H9 (cell line): Measurements from ENCODE around the gene ACACB. TPM values are rescaled to one million over a fixed set of nuclear protein-coding genes. Genes with fewer than 3 reads are reported as not detected.

Experiments used
- DNase-seq: peaks from one replicate; pipeline ENCODE4 v3.0.0-alpha.2; 2017
- H2AFZ ChIP-seq: one replicate; pipeline ENCODE4 v1.6.1; 2013; ENCODE audit warnings: mild to moderate bottlenecking, low read length, control low read depth, moderate library complexity
- H2AK5ac ChIP-seq: 2 replicates; pipeline ENCODE4 v1.6.1; 2013; ENCODE audit warnings: low read length, control low read depth, mixed read lengths; ENCODE audit not compliant: insufficient read length
- H2BK120ac ChIP-seq: one replicate; pipeline ENCODE4 v1.6.1; 2013; ENCODE audit warnings: low read depth, mild to moderate bottlenecking, low read length, control low read depth, inconsistent platforms; ENCODE audit not compliant: poor library complexity, severe bottlenecking
- H2BK12ac ChIP-seq: 2 replicates; pipeline ENCODE4 v1.6.1; 2013; ENCODE audit warnings: low read length, control low read depth, mixed read lengths, low read depth; ENCODE audit not compliant: insufficient read length
- H2BK15ac ChIP-seq: 2 replicates; pipeline ENCODE4 v1.6.1; 2013; ENCODE audit warnings: low read depth, low read length, control low read depth
- H2BK20ac ChIP-seq: one replicate; pipeline ENCODE4 v1.6.1; 2013; ENCODE audit warnings: low read depth, mild to moderate bottlenecking, low read length, control low read depth, inconsistent platforms; ENCODE audit not compliant: poor library complexity, severe bottlenecking
- H2BK5ac ChIP-seq: 2 replicates; pipeline ENCODE4 v1.6.1; 2013; ENCODE audit warnings: low read length, control low read depth, mixed read lengths; ENCODE audit not compliant: insufficient read length
- H3K14ac ChIP-seq: 2 replicates; pipeline ENCODE4 v1.6.1; 2013; ENCODE audit warnings: low read length, control low read depth; ENCODE audit not compliant: insufficient read depth
- H3K18ac ChIP-seq: 2 replicates; pipeline ENCODE4 v1.6.1; 2013; ENCODE audit warnings: low read depth, mild to moderate bottlenecking, mixed read lengths, low read length, control low read depth; ENCODE audit not compliant: insufficient read length
- H3K23ac ChIP-seq: 2 replicates; pipeline ENCODE4 v1.6.1; 2013; ENCODE audit warnings: low read length, control low read depth, mixed read lengths, low read depth; ENCODE audit not compliant: insufficient read length
- H3K23me2 ChIP-seq: 2 replicates; pipeline ENCODE4 v1.6.1; 2013; ENCODE audit warnings: low read depth, mild to moderate bottlenecking, mixed read lengths, low read length, control low read depth; ENCODE audit not compliant: insufficient read length, poor library complexity, severe bottlenecking
- H3K27ac ChIP-seq: 2 replicates; pipeline ENCODE4 v1.5.1; 2013; ENCODE audit warnings: low read length, control low read depth, mixed read lengths, low read depth; ENCODE audit not compliant: insufficient read length
- H3K27me3 ChIP-seq: 2 replicates; pipeline ENCODE4 v1.6.1; 2013; ENCODE audit warnings: low read length, control low read depth, inconsistent platforms; ENCODE audit not compliant: insufficient read depth
- H3K4ac ChIP-seq: 2 replicates; pipeline ENCODE4 v1.6.1; 2013; ENCODE audit warnings: low read depth, mild to moderate bottlenecking, control low read depth, inconsistent platforms, low read length, moderate library complexity
- H3K4me1 ChIP-seq: 2 replicates; pipeline ENCODE4 v1.6.1; 2013; ENCODE audit warnings: low read length, control low read depth, inconsistent platforms; ENCODE audit not compliant: insufficient read depth
- H3K4me2 ChIP-seq: 2 replicates; pipeline ENCODE4 v1.6.1; 2013; ENCODE audit warnings: low read length, control low read depth, mixed read lengths; ENCODE audit not compliant: insufficient read length, insufficient read depth
- H3K56ac ChIP-seq: 2 replicates; pipeline ENCODE4 v1.6.1; 2013; ENCODE audit warnings: low read depth, mild to moderate bottlenecking, mixed read lengths, low read length, control low read depth; ENCODE audit not compliant: insufficient read length
- H3K79me1 ChIP-seq: 2 replicates; pipeline ENCODE4 v1.6.1; 2013; ENCODE audit warnings: low read depth, mild to moderate bottlenecking, moderate library complexity, low read length, control low read depth, inconsistent platforms; ENCODE audit not compliant: insufficient read depth, poor library complexity, severe bottlenecking
- H3K79me2 ChIP-seq: 2 replicates; pipeline ENCODE4 v1.6.1; 2013; ENCODE audit warnings: low read length, control low read depth, inconsistent platforms; ENCODE audit not compliant: insufficient read depth
- H3K9ac ChIP-seq: 2 replicates; pipeline ENCODE4 v1.6.1; 2013; ENCODE audit warnings: low read length, control low read depth, mixed read lengths; ENCODE audit not compliant: insufficient read length; ENCODE audit errors: extremely low read depth
- H3K9me3 ChIP-seq: one replicate; pipeline ENCODE4 v1.6.1; 2013; ENCODE audit warnings: low read depth, low read length, inconsistent platforms; ENCODE audit not compliant: control insufficient read depth
- H3T11ph ChIP-seq: one replicate; pipeline ENCODE4 v1.6.1; 2013; ENCODE audit warnings: mild to moderate bottlenecking, low read length, control low read depth, inconsistent platforms
- H4K20me1 ChIP-seq: one replicate; pipeline ENCODE4 v1.6.1; 2013; ENCODE audit not compliant: control insufficient read depth, insufficient read length, insufficient read depth
- H4K5ac ChIP-seq: 2 replicates; pipeline ENCODE4 v1.6.1; 2013; ENCODE audit warnings: low read depth, mild to moderate bottlenecking, mixed read lengths, low read length, control low read depth; ENCODE audit not compliant: insufficient read length
- H4K8ac ChIP-seq: replicated peaks from 2 replicates; pipeline ENCODE4 v1.6.1; 2013; ENCODE audit warnings: low read length, control low read depth, mixed read lengths, low read depth; ENCODE audit not compliant: insufficient read length
- H4K91ac ChIP-seq: 2 replicates; pipeline ENCODE4 v1.6.1; 2013; ENCODE audit warnings: low read depth, mild to moderate bottlenecking, moderate library complexity, mixed read lengths, low read length, control low read depth; ENCODE audit not compliant: insufficient read length
- H3K27ac Mint-ChIP-seq, 3 experiments: 2 replicates in 2 of 3; 3 replicates in 1 of 3; pipeline ENCODE4 v1.8.0; 2020 to 2021; ENCODE audit warnings: mixed read lengths in 3 of 3, mild to moderate bottlenecking in 1 of 3, moderate library complexity in 1 of 3
- H3K27me3 Mint-ChIP-seq: 2 replicates; pipeline ENCODE4 v1.8.0; 2021; ENCODE audit warnings: low read depth, mild to moderate bottlenecking, moderate library complexity, mixed read lengths
- H3K36me3 Mint-ChIP-seq, 3 experiments: 2 replicates in 2 of 3; 3 replicates in 1 of 3; pipeline ENCODE4 v1.8.0; 2020 to 2021; ENCODE audit warnings: low read depth in 3 of 3, mixed read lengths in 3 of 3; ENCODE audit not compliant: insufficient read depth in 1 of 3
- H3K4me1 Mint-ChIP-seq, 2 experiments: 2 replicates each; pipeline ENCODE4 v1.8.0; 2020; ENCODE audit warnings: mixed read lengths in 2 of 2
- H3K4me3 Mint-ChIP-seq, 2 experiments: 2 replicates in 1 of 2; 3 replicates in 1 of 2; pipeline ENCODE4 v1.8.0; 2020 to 2021; ENCODE audit warnings: mild to moderate bottlenecking in 2 of 2, mixed read lengths in 2 of 2, moderate library complexity in 1 of 2
- H3K9me3 Mint-ChIP-seq, 2 experiments: 2 replicates in 1 of 2; 3 replicates in 1 of 2; pipeline ENCODE4 v1.8.0; 2020; ENCODE audit warnings: mild to moderate bottlenecking in 2 of 2, mixed read lengths in 2 of 2, moderate library complexity in 1 of 2
- CTCF ChIP-seq: fragments of 200-600 bp; sonication (generic); conservative IDR thresholded peaks from 3 replicates; pipeline ENCODE4 v1.8.0; 2021; ENCODE audit warnings: antibody characterized with exemption, mild to moderate bottlenecking
- WGBS: extraction: QIAGEN DNeasy Blood & Tissue Kit; methylation state at CpG from one replicate; pipeline ENCODE4 v1.1.7; 2013; ENCODE audit warnings: missing lambda C conversion rate, low lambda C conversion rate, mixed read lengths; ENCODE audit not compliant: insufficient read length; ENCODE audit errors: extremely low coverage; 5-methylcytosine and 5-hydroxymethylcytosine counted together
- total RNA-seq: library from RNA; stranded (reverse); gene quantifications from 2 replicates; pipeline ENCODE4 v1.2.1, GENCODE V29; 2021

Gene ACACB
- total RNA-seq, 1 experiment from 2014 or later: 14.2 TPM

- no peaks in the 10 kb centered on the region for H3K4me1 Mint-ChIP-seq
- Histone ChIP-seq H3K4me2 (no peak overlapping the region), H3K9ac (no peak overlapping the region), H2BK5ac (no peak overlapping the region), H3K14ac (no peak overlapping the region), H2BK20ac (no peak overlapping the region), H3K4ac (no peak overlapping the region), H3K79me1 (no peaks in the 10 kb centered on the region), H2AK5ac (no peak overlapping the region), H3T11ph (no peak overlapping the region), H3K56ac (no peak overlapping the region), H3K27me3 (no peaks in the 10 kb centered on the region), H3K18ac (no peak overlapping the region), H4K91ac (no peak overlapping the region), H3K9me3 (no peaks in the 10 kb centered on the region), H4K5ac (no peak overlapping the region), H3K4me1 (no peaks in the 10 kb centered on the region), H3K23me2 (no peaks in the 10 kb centered on the region), H2BK120ac (no peak overlapping the region), H2BK15ac (no peak overlapping the region), H2BK12ac (no peak overlapping the region), H4K8ac (no peak overlapping the region), H4K20me1 (peaks cover 4% of the 10 kb centered on the region), H3K27ac (no peak overlapping the region), H2AFZ (no peak overlapping the region), H3K23ac (no peak overlapping the region), H3K79me2 (no peaks in the 10 kb centered on the region)
- H3K27me3 Mint-ChIP-seq: no peaks in the 10 kb centered on the region
- WGBS: no CpG with 5 or more reads among the region's 11 CpGs
- peaks cover 0 to 36% (median 28%) of the 10 kb centered on the region in 3 experiments; a peak in 5 of 7 replicates for H3K36me3 Mint-ChIP-seq
- H3K9me3 Mint-ChIP-seq: no peaks in the 10 kb centered on the region
- H3K27ac Mint-ChIP-seq: peak overlapping the region in 1 of 3 experiments; percentile 10; a peak in 1 of 7 replicates
- no peak for DNase-seq
- no peak for TF ChIP-seq CTCF
- no peak overlapping the region for H3K4me3 Mint-ChIP-seq
Observed at GRCh38 chr12:109239691-109240090, 123.3 kb downstream of the ACACB start.
